CD4-positive, alpha-beta T cell treated with Interleukin-4 for 1 hour (primary cell): ENCODE measurements around the gene GSTM4.
"Not testable (repeated sequence)": the region's sequence is repeated elsewhere in the genome, so short reads cannot be mapped to it uniquely, and the experiment has no call there.

Experiments used
- DNase-seq, 2 donors: peaks; one replicate each; pipeline ENCODE4 v3.0.0-alpha.2; 2020 to 2022

Gene GSTM4

DNA sequence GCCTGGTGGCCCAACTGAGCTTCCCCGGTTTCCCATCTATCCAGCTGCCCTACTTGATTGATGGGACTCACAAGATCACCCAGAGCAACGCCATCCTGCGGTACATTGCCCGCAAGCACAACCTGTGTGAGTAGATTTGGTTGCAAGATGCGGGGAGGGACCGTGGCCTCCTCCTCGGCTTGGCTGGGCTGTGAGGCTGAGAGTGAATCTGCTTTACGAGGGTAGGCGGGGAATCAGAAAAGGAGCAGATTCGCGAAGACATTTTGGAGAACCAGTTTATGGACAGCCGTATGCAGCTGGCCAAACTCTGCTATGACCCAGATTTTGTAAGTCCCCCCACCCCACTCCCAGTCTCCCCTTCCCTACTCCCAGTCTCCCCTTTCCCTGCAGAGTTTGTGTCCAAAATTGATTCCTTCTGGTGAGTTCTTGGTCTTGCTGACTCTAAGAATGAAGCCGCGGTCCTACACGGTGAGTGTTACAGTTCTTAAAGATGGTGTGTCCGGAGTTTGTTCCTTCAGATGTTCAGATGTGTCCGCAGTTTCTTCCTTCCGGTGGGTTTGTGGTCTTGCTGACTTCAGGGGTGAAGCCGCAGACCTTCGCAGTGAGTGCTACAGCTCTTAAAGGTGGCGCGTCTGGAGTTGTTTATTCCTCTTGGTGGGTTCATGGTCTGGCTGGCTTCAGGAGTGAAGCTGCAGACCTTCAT, 13.5 kb downstream of the GSTM4 start:
- no peak for DNase-seq

DNA sequence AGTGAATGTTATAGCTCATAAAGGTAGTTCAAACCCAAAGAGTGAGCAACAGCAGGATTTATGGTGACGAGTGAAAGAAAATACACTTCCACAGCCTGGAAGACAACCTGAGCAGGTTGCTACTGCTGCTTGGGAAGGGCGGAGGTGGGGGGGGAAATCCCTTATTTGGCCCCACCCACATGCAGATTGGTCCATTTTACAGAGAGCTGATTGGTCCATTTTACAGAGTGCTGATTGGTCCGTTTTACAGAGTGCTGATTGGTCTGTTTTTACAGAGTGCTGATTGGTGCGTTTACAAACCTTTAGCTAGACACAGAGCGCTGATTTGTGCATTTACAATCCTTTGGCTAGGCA, 14.0 kb downstream of the GSTM4 start:
- peak in 1 of 2 donors; percentile 16 for DNase-seq

GRCh38 chr1:109671067-109671466, 15.2 kb downstream of the GSTM4 start:
- no peak for DNase-seq

DNA sequence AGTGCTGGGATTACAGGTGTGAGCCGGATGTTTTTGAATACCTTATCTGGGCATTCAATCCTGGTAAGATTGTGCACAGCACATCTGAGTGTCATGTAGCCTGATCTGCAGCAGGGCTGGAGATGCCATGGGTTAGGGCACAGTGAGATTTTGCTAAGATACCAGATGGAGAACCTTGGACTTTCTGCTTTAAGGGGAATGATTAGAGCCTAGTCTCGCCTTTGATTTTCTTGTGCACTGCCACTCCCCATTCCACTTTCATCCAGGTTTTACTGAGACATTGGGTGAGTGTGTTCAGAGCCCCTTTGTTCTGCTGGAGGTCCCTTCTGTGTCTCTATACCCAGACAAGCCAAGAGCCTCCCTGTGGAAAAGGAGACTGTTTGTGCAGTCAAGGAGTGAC, 18.0 kb downstream of the GSTM4 start:
- not testable (repeated sequence) for DNase-seq

- not testable (repeated sequence) for DNase-seq
Measured at GRCh38 chr1:109676683-109677381, 20.9 kb downstream of the GSTM4 start.

DNA sequence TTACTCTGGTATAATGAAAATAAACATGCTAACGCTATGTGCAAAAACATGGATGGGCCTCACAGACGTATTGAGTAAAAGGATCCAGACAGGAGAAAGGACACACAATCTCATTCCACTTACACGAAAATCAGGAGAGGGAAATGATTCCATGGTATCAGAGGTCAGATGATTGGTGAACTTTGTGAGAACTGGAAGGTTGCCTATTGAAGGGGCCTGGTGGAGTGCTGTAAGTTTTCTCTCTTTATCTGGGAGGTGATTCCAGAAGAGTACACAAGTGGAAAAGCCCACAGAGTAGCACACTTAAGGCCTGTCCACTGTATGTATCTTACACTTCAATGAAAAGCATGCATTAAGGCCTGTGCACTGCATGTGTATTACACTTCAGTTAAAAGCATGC, 21.6 kb downstream of the GSTM4 start:
- no peak for DNase-seq

DNA sequence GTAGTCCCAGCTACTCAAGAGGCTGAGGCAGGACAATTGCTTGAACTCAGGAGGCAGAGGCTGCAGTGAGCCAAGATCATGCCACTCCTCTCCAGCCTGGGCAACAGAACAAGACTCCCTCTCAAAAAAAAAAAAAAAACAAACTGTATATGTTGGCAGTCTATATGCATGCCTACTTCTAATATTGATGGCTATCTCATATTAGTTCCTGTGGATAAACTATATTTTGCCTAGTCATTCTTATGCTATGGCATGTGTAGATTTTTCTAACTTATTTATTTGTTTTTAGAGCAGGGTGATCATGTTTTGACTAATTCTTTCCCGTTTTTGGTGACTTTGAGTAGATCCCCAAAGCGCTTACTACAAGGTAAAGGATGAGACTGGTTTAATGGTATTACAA, 22.7 kb downstream of the GSTM4 start:
- DNase-seq: not testable (repeated sequence)

- DNase-seq: not testable (repeated sequence)
Measured at GRCh38 chr1:109684777-109685176, 28.9 kb downstream of the GSTM4 start.

DNA sequence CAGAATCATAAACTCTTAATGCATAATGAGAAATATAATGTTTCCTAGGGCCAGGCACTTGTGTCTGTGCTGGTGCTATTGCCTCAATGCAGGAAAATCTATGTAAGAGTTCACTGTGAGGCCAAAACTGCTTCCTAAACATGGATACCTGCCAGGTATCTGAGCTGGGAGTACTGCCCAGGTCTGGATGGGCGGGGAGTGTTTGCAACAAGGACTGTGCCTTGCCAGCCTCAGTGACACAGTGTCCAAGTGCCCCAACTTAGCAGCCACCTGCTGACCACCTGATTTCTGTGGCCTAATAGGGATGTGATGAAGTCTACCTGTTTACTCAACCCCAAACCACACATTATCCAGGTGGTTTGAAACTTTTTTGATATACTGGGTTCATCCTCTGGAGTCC, 29.5 kb downstream of the GSTM4 start:
- DNase-seq: not testable (repeated sequence)

- DNase-seq: not testable (repeated sequence)
Measured at GRCh38 chr1:109685890-109686289, 30.0 kb downstream of the GSTM4 start.

GRCh38 chr1:109687109-109687508, 31.2 kb downstream of the GSTM4 start:
- DNase-seq: not testable (repeated sequence)

DNA sequence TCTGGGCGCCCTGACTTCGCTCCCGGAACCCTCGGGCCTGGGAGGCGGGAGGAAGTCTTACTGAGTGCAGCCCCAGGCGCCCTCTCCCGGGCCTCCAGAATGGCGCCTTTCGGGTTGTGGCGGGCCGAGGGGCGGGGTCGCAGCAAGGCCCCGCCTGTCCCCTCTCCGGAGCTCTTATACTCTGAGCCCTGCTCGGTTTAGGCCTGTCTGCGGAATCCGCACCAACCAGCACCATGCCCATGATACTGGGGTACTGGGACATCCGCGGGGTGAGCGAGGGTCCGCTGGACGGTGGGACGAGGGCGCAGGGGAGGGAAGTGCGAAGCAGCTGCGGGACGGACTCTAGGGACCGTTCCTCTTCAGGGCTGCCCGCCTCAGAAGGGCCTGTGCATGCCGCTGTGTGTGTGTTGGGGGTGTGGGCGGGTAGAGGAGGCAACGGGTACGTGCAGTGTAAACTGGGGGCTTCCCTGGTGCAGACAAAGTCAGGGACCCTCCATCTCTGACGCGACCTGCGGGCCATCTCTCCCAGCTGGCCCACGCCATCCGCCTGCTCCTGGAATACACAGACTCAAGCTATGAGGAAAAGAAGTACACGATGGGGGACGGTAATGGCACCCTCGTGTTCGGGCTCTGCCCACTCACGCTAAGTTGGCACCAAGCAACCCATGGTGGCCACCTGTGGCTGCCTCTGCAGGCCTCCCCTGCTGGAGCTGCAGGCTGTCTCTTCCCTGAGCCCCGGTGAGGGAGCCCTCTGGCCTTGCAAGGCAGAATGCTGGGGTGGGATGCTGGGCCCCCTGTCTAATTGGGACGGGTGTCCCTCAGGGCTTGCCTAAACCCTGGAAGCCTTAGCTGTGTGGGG, 32.0 kb downstream of the GSTM4 start, which contains the start of gene GSTM1:
Gene GSTM1, plus strand, starts transcription at position 177 of the 859 bp plus-strand sequence. Its CDS starts 57 bp downstream, at position 234.
- peak in 1 of 2 donors; percentile 81 for DNase-seq

- DNase-seq: no peak
Measured at GRCh38 chr1:109689844-109690405, 34.0 kb downstream of the GSTM4 start.

- no peak for DNase-seq
Measured at GRCh38 chr1:109691759-109692158, 35.9 kb downstream of the GSTM4 start.

DNA sequence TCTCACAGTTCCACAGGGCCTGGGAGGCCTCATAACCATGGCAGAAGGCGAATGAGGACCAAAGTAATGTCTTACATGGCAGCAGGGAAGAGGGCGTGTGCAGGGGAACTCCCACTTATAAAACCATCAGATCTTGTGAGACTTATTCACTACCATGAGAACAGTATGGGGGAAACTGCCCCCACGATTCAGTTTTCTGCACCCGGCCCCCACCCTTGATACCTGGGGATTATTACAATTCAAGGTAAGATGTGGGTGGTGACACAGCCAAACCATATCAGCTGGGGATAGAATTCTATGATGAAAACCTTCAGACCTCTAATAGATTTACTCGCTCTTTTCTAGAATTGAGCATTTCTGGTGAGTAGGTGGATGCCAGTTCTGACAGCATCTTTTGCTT, 38.5 kb downstream of the GSTM4 start:
- not testable (repeated sequence) for DNase-seq

DNA sequence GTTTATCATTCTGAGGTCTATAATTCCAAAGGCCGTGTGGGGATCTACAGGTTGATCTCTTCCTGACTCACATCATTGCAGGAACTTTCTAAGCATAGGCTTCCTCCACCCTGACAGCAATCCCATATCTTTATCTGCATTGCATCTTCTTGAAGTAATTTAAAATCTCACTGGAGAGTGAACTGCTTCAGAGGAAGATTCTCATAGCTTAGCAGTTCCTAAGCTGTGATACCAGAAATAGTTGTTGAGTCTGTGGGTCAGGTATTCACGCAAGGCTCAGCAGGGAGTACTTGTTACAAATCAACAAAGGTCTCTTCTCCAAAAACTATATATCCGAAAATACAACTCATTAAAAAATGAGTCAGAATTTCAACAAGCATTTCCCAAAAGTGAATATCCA, 39.2 kb downstream of the GSTM4 start:
- DNase-seq: not testable (repeated sequence)

- no peak for DNase-seq
Measured at GRCh38 chr1:109697066-109697465, 41.2 kb downstream of the GSTM4 start.

DNA sequence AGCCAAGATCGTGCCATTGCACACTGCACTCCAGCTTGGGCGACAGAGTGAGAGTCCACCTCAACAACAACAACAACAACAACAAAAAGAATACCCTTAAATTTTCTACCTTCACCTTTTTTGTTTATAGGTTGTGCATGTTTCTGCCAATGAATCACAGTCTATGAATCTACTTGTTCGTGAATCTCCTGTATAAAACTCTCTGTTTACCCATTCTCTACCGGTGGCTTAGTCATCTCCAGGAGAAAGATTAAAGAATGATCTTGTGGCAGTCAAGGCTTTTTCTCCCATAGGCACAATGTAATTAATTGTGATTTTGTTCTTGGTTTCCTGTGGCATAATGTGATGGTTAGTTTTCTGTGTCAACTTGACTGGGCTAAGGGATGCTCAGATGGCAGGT, 42.0 kb downstream of the GSTM4 start:
- not testable (repeated sequence) for DNase-seq

DNA sequence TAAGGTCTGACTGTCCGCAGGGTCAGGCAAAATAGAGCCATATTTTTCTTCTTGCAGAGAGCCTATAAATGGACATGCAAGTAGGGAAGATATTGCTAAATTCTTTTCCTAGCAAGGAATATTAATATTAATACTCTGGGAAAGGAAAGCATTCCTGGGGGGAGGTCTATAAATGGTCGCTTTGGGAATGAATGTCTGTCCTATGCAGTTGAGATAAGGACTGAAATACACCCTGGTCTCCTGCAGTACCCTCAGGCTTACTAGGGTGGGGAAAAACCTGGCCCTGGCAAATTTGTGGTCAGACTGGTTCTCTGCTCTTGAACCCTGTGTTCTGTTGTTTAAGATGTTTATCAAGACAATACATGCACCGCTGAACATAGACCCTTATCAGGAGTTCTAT, 47.0 kb downstream of the GSTM4 start:
- DNase-seq: not testable (repeated sequence)

GRCh38 chr1:109704173-109704572, 48.3 kb downstream of the GSTM4 start:
- DNase-seq: no peak

DNA sequence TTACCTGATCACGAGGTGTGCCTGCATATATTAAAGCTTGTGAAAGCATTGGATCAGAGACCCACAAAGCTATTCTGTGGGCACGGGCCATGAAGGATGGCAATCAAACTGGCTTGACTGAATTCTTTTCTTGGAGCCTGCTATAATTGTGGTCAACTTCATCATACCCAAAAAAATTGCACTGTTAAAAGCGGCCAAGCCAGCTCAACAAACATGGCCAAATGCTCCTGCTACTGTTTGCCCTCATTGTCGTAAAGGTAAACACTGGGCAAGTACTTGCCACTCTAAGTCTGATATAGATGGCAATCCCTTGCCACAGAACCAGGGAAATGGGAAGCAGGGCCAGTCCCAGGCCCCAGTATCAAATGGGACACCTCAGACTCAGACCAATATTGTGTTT, 49.5 kb downstream of the GSTM4 start:
- DNase-seq: no peak

GRCh38 chr1:109708949-109709348, 53.0 kb downstream of the GSTM4 start:
- not testable (repeated sequence) for DNase-seq

GRCh38 chr1:109709822-109710221, 53.9 kb downstream of the GSTM4 start:
- not testable (repeated sequence) for DNase-seq
